Kidney (tissue), 14 donors: ENCODE measurements around the gene RPP14. TPM values are rescaled to one million over a fixed set of nuclear protein-coding genes. Genes with fewer than 3 reads are reported as not detected.
"Not testable (repeated sequence)": the region's sequence is repeated elsewhere in the genome, so short reads cannot be mapped to it uniquely, and the experiment has no call there.

Experiments used
- DNase-seq, 5 donors: peaks; one replicate each; pipeline ENCODE4 v3.0.0-alpha.2; 2013 to 2020
- FAIRE-seq: peaks from 2 replicates; lab custom pipeline; 2012; peaks lifted over from hg19 to GRCh38; lab: Jason Lieb, UNC
- H3K27ac ChIP-seq, 2 donors: one replicate each; pipeline ENCODE4 v1.7.0; 2013; ENCODE audit warnings: low read depth in 2 of 2, low read length in 2 of 2, inconsistent platforms in 1 of 2
- H3K27me3 ChIP-seq: one replicate; pipeline ENCODE4 v1.7.1; 2013; ENCODE audit warnings: low read length, inconsistent platforms; ENCODE audit not compliant: control insufficient read depth, insufficient read depth
- H3K36me3 ChIP-seq, 3 donors: one replicate each; pipeline versions ENCODE4 v1.7.0 to v1.7.1; 2013; ENCODE audit warnings: low read length in 3 of 3, control low read depth in 1 of 3, inconsistent platforms in 1 of 3; ENCODE audit not compliant: insufficient read depth in 3 of 3, control insufficient read depth in 2 of 3
- H3K4me1 ChIP-seq, 3 donors: one replicate each; pipeline versions ENCODE4 v1.7.0 to v1.7.1; 2013; ENCODE audit warnings: low read length in 3 of 3, inconsistent platforms in 1 of 3, low read depth in 1 of 3; ENCODE audit not compliant: control insufficient read depth in 2 of 3, insufficient read depth in 2 of 3
- H3K4me3 ChIP-seq, 3 donors: one replicate each; pipeline versions ENCODE4 v1.7.0 to v1.8.1; 2013; ENCODE audit warnings: low read length in 3 of 3, control low read depth in 1 of 3, inconsistent platforms in 1 of 3
- H3K9ac ChIP-seq, 3 donors: one replicate each; pipeline versions ENCODE4 v1.7.0 to v1.7.1; 2013; ENCODE audit warnings: low read length in 3 of 3, control low read depth in 1 of 3, inconsistent platforms in 1 of 3
- H3K9me3 ChIP-seq, 3 donors: one replicate each; pipeline versions ENCODE4 v1.7.0 to v1.7.1; 2013; ENCODE audit warnings: low read length in 3 of 3, control low read depth in 1 of 3, inconsistent platforms in 1 of 3; ENCODE audit not compliant: control insufficient read depth in 2 of 3, insufficient read depth in 1 of 3
- intact Hi-C: fragments of 100-400 bp; cut with DNase I; formaldehyde crosslinking; loops from one replicate; pipeline ENCODE4 v1.11.1; 2022
- polyA plus RNA-seq: library from polyadenylated mRNA; stranded (reverse); fragments of 350-450 nt; fragmentation: Illumina TruSeq; extraction: RNeasy Lipid Tissue Mini Kit (QIAGEN cat#74804); gene quantifications from one replicate; pipeline ENCODE4 v1.2.3, GENCODE V29; 2014; ENCODE audit warnings: low read depth, low replicate concordance; ENCODE audit not compliant: insufficient read depth
- total RNA-seq: library from RNA; stranded (reverse); fragmentation: NEBNext Ultra II Directional; extraction: Animal tissue kit (Norgen Biotek cat#: 25700); gene quantifications from one replicate; pipeline ENCODE4 v1.2.1, GENCODE V29; 2021
- TF ChIP-seq, protein P1 (sequence below): IDR thresholded peaks from 3 replicates; pipeline ENCODE4 v1.5.1; 2012; ENCODE audit warnings: mild to moderate bottlenecking, moderate library complexity, borderline replicate concordance; ENCODE audit not compliant: insufficient read depth; ENCODE audit errors: extremely low read depth
- donor health status: control.
- donor health status: control.
- donor health status: control.
- donor health status: control.
- donor health status: control.
- donor health status: DM: yes; HTN: yes; CAD: no.
- donor health status: Normal renal cell carcinoma (clear cell type).

Gene RPP14
- total and polyA plus RNA-seq, 2 donors from 2014 or later = 12.0 to 14.9 TPM

DNA sequence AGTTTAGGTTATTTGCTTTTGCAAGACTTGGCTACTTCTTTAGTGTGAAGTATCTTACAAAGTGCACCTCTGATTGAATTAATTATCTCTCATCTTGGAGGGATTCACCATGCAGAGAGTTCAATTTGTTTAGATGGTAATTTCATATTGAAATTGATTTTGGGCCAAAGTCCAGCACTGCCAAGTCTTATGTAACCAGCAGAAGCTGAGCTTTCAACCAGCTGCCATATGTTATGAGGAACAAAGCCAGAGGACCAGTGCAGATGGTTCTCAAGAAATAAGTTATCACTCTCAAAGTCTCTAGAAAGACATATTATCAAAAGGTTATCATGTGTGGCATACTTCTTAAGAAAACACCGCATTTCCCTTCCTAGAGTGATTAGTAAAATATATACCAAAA lies 39.5 kb upstream of the RPP14 start:
- Histone ChIP-seq H3K27me3 (no peaks in the 10 kb centered on the region), H3K27ac (no peak overlapping the region), H3K36me3 (peaks cover 0 to 33% (median 8%) of the 10 kb centered on the region in 3 donors), H3K9ac (no peak overlapping the region), H3K4me3 (no peak overlapping the region), H3K9me3 (no peaks in the 10 kb centered on the region), H3K4me1 (no peaks in the 10 kb centered on the region)
- no peak for FAIRE-seq
- TF ChIP-seq, protein P1, sequence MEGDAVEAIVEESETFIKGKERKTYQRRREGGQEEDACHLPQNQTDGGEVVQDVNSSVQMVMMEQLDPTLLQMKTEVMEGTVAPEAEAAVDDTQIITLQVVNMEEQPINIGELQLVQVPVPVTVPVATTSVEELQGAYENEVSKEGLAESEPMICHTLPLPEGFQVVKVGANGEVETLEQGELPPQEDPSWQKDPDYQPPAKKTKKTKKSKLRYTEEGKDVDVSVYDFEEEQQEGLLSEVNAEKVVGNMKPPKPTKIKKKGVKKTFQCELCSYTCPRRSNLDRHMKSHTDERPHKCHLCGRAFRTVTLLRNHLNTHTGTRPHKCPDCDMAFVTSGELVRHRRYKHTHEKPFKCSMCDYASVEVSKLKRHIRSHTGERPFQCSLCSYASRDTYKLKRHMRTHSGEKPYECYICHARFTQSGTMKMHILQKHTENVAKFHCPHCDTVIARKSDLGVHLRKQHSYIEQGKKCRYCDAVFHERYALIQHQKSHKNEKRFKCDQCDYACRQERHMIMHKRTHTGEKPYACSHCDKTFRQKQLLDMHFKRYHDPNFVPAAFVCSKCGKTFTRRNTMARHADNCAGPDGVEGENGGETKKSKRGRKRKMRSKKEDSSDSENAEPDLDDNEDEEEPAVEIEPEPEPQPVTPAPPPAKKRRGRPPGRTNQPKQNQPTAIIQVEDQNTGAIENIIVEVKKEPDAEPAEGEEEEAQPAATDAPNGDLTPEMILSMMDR = no peak
- intact Hi-C loops = no loop called here
- DNase-seq = no peak

GRCh38 chr3:58267543-58267942 lies 38.5 kb upstream of the RPP14 start:
- H3K27me3 ChIP-seq, H3K9ac ChIP-seq, H3K4me3 ChIP-seq, H3K4me1 ChIP-seq, FAIRE-seq, H3K27ac ChIP-seq, DNase-seq, intact Hi-C loops, H3K9me3 ChIP-seq: not testable (repeated sequence)
- H3K36me3 ChIP-seq = peaks cover 0 to 33% (median 8%) of the 10 kb centered on the region in 3 donors

- no peaks in the 10 kb centered on the region for H3K4me1 ChIP-seq
- DNase-seq (no peak), FAIRE-seq (no peak)
- no peak overlapping the region for H3K27ac ChIP-seq
- TF ChIP-seq, protein P1 = no peak
- peaks cover 0 to 33% (median 8%) of the 10 kb centered on the region in 3 donors for H3K36me3 ChIP-seq
- H3K9me3 ChIP-seq = no peaks in the 10 kb centered on the region
- H3K27me3 ChIP-seq = no peaks in the 10 kb centered on the region
- intact Hi-C loops = no loop called here
- H3K4me3 ChIP-seq = no peak overlapping the region
- no peak overlapping the region for H3K9ac ChIP-seq
Measured at GRCh38 chr3:58269356-58269755, 36.7 kb upstream of the RPP14 start.

- Histone ChIP-seq H3K36me3 (peaks cover 0 to 33% (median 14%) of the 10 kb centered on the region in 3 donors), H3K9ac (no peak overlapping the region), H3K9me3 (no peaks in the 10 kb centered on the region), H3K4me1 (no peaks in the 10 kb centered on the region), H3K27ac (no peak overlapping the region), H3K27me3 (no peaks in the 10 kb centered on the region), H3K4me3 (no peak overlapping the region)
- FAIRE-seq (no peak), DNase-seq (no peak)
- TF ChIP-seq, protein P1 = no peak
- intact Hi-C loops = no loop called here
Measured at GRCh38 chr3:58270485-58270884, 35.6 kb upstream of the RPP14 start.
